IMR-90 (cell line): ENCODE measurements around the gene CD79B. TPM values are rescaled to one million over a fixed set of nuclear protein-coding genes. Genes with fewer than 3 reads are reported as not detected.

Experiments used
- ATAC-seq: fragments of 200-7000 bp; cut with Tn5 transposase; 2 replicates; pipeline ENCODE4 v1.9.1; 2020; ENCODE audit warnings: low read depth, mild to moderate bottlenecking, moderate library complexity
- BruUV-seq: library from RNA; stranded (reverse); fragments of 400-500 nt; replicated peaks from 2 replicates; lab custom pipeline; 2021; lab: Mats Ljungman, UMichigan
- CTCF ChIA-PET: fragments of 300-600 bp; formaldehyde crosslinking; extraction: SDS; loops from one replicate; lab custom pipeline; 2021; ENCODE audit warnings: antibody characterized with exemption; lab: Yijun Ruan, JAX
- POLR2A ChIA-PET: fragments of 300-600 bp; sonication (Branson Sonifier 250); formaldehyde crosslinking; loops from one replicate; lab custom pipeline; 2022; ENCODE audit warnings: antibody characterized with exemption; ENCODE audit not compliant: unreplicated experiment; lab: Charles Lee
- DNase-seq: peaks from one replicate; pipeline ENCODE4 v3.0.0; 2013
- H2AFZ ChIP-seq: replicated peaks from 2 replicates; pipeline ENCODE3; 2013; ENCODE audit warnings: low read length, mild to moderate bottlenecking; ENCODE audit not compliant: poor library complexity
- H2AK5ac ChIP-seq: 2 replicates; pipeline ENCODE4 v1.6.1; 2013; ENCODE audit warnings: low read depth, low read length, inconsistent platforms
- H2AK9ac ChIP-seq: replicated peaks from 2 replicates; pipeline ENCODE3; 2013; ENCODE audit warnings: mild to moderate bottlenecking, low read depth, low read length, moderate library complexity; ENCODE audit not compliant: poor library complexity
- H2BK120ac ChIP-seq: 2 replicates; pipeline ENCODE4 v1.6.1; 2013; ENCODE audit warnings: low read depth, low read length, inconsistent platforms
- H2BK15ac ChIP-seq: 3 replicates; pipeline ENCODE4 v1.6.1; 2013; ENCODE audit warnings: low read depth, low read length, inconsistent platforms
- H2BK20ac ChIP-seq: 2 replicates; pipeline ENCODE4 v1.6.1; 2013; ENCODE audit warnings: low read depth, mild to moderate bottlenecking, inconsistent platforms, low read length, moderate library complexity
- H2BK5ac ChIP-seq: 2 replicates; pipeline ENCODE4 v1.6.1; 2013; ENCODE audit warnings: mild to moderate bottlenecking, low read depth, low read length, inconsistent platforms; ENCODE audit not compliant: poor library complexity, severe bottlenecking
- H3K14ac ChIP-seq: replicated peaks from 2 replicates; pipeline ENCODE4 v1.6.1; 2013; ENCODE audit warnings: low read depth, low read length, inconsistent platforms
- H3K18ac ChIP-seq: 2 replicates; pipeline ENCODE4 v1.6.1; 2013; ENCODE audit warnings: low read depth, low read length, control low read depth
- H3K23ac ChIP-seq: 2 replicates; pipeline ENCODE4 v1.6.1; 2013; ENCODE audit warnings: low read depth, low read length, inconsistent platforms
- H3K27ac ChIP-seq: 2 replicates; pipeline ENCODE4 v1.5.1; 2013; ENCODE audit warnings: mild to moderate bottlenecking, control low read depth, low read length; ENCODE audit not compliant: insufficient read depth
- H3K27me3 ChIP-seq: 2 replicates; pipeline ENCODE4 v1.6.1; 2013; ENCODE audit warnings: low read length; ENCODE audit not compliant: control insufficient read depth, insufficient read depth
- H3K36me3 ChIP-seq: 2 replicates; pipeline ENCODE4 v1.6.1; 2013; ENCODE audit warnings: low read length, mixed read lengths; ENCODE audit not compliant: control insufficient read depth, insufficient read depth
- H3K4ac ChIP-seq: 2 replicates; pipeline ENCODE4 v1.6.1; 2013; ENCODE audit warnings: low read depth, low read length, inconsistent platforms
- H3K4me1 ChIP-seq: 2 replicates; pipeline ENCODE4 v1.6.1; 2013; ENCODE audit warnings: low read length, mixed read lengths; ENCODE audit not compliant: control insufficient read depth, insufficient read depth
- H3K4me2 ChIP-seq: 2 replicates; pipeline ENCODE4 v1.6.1; 2013; ENCODE audit warnings: low read depth, mild to moderate bottlenecking, control low read depth, low read length, moderate library complexity
- H3K4me3 ChIP-seq: 2 replicates; pipeline ENCODE4 v1.5.1; 2013; ENCODE audit warnings: low read depth, mild to moderate bottlenecking, control low read depth, low read length, moderate library complexity; ENCODE audit not compliant: insufficient read depth
- H3K56ac ChIP-seq: 2 replicates; pipeline ENCODE4 v1.6.1; 2013; ENCODE audit warnings: low read length, inconsistent platforms; ENCODE audit not compliant: insufficient read depth; ENCODE audit errors: extremely low read depth
- H3K79me1 ChIP-seq, 2 experiments: 2 replicates each; pipeline ENCODE4 v1.6.1; 2013; ENCODE audit warnings: low read length in 2 of 2, inconsistent platforms in 1 of 2, low read depth in 1 of 2
- H3K9ac ChIP-seq: 2 replicates; pipeline ENCODE4 v1.6.1; 2013; ENCODE audit warnings: low read depth, low read length, control low read depth
- H3K9me1 ChIP-seq: 2 replicates; pipeline ENCODE4 v1.6.1; 2013; ENCODE audit warnings: low read length, inconsistent platforms; ENCODE audit not compliant: insufficient read depth
- H3K9me3 ChIP-seq: 2 replicates; pipeline ENCODE4 v1.6.1; 2013; ENCODE audit warnings: low read length; ENCODE audit not compliant: control insufficient read depth, insufficient read depth
- H4K20me1 ChIP-seq: 2 replicates; pipeline ENCODE4 v1.6.1; 2013; ENCODE audit warnings: low read length, inconsistent platforms; ENCODE audit not compliant: insufficient read depth
- H4K5ac ChIP-seq: 2 replicates; pipeline ENCODE4 v1.6.1; 2013; ENCODE audit warnings: mild to moderate bottlenecking, low read depth, low read length, control low read depth
- H4K8ac ChIP-seq, 2 experiments: 2 replicates each; pipeline ENCODE4 v1.6.1; 2013; ENCODE audit warnings: low read depth in 2 of 2, low read length in 2 of 2, control low read depth in 1 of 2, inconsistent platforms in 1 of 2
- H4K91ac ChIP-seq: 2 replicates; pipeline ENCODE4 v1.6.1; 2013; ENCODE audit warnings: low read depth, low read length, inconsistent platforms; ENCODE audit not compliant: insufficient read depth
- MAZ ChIP-seq: IDR thresholded peaks from 2 replicates; pipeline ENCODE4 v1.6.1; 2012; ENCODE audit warnings: low read depth, mild to moderate bottlenecking, low read length, improper control_type of control experiment, moderate library complexity, borderline replicate concordance
- WGBS, 2 experiments: methylation state at CpG; one replicate each; pipeline versions ENCODE4 v1.1.5 to v1.1.7; 2013; ENCODE audit warnings: missing lambda C conversion rate in 2 of 2; ENCODE audit not compliant: insufficient read length in 1 of 2; ENCODE audit errors: extremely low coverage in 2 of 2; 5-methylcytosine and 5-hydroxymethylcytosine counted together
- dilution Hi-C: fragments of 300-500 bp; cut with HindIII; formaldehyde crosslinking; loops from one replicate; pipeline ENCODE4 v1.14.3; 2018; ENCODE audit warnings: low sequenced_read_pairs; ENCODE audit not compliant: unreplicated experiment
- in situ Hi-C: fragments of 300-500 bp; cut with MboI; formaldehyde crosslinking; loops from 3 replicates; pipeline ENCODE4 v1.14.3; 2019; ENCODE audit warnings: low sequenced_read_pairs, inconsistent platforms, mixed read lengths
- intact Hi-C: fragments of 100-400 bp; cut with micrococcal nuclease; formaldehyde crosslinking; loops from 2 replicates; pipeline ENCODE4 v1.10.0; 2022
- polyA plus RNA-seq, 3 experiments: library from polyadenylated mRNA; depleted of rRNA; stranded (reverse); fragments of >200 nt; gene quantifications; 2 replicates each; pipeline ENCODE4 v1.2.3, GENCODE V29; 2012; ENCODE audit warnings: low replicate concordance in 1 of 3
- total RNA-seq: library from RNA; depleted of rRNA; stranded (reverse); fragments of >200 nt; gene quantifications from 2 replicates; pipeline ENCODE4 v1.2.3, GENCODE V29; 2012

Gene CD79B
- total and polyA plus RNA-seq, 2 of the 4 experiments (the other 2 are of a cell fraction) = not detected

DNA sequence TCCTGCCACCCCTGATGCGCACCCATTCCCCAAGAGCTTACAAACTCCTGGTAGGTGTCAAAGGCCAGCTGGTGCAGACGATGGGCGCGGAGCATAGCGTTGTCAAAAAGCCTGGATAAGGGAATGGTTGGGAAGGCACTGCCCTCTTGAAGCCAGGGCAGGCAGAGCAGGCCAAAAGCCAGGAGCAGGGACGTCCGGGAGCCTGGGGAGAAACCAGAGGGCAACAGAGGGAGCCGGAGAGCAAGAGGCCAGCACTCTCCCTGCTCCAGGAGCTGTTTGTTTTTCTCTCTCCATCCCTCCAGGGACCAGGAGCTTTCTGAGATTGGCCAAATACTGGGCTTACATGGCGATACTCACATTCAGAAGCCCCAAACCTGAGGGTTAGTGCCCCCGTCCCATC is 13.8 kb downstream of the CD79B start:
- TF ChIP-seq MAZ = no peak
- no peak overlapping the region for H2BK5ac ChIP-seq
- no peak overlapping the region for H3K9ac ChIP-seq
- H2AFZ ChIP-seq = no peak overlapping the region
- H2BK20ac ChIP-seq = no peak overlapping the region
- H3K4me1 ChIP-seq = no peaks in the 10 kb centered on the region
- no peak for ATAC-seq
- no peak overlapping the region for H4K8ac ChIP-seq
- H3K4me2 ChIP-seq = no peak overlapping the region
- no peaks in the 10 kb centered on the region for H3K9me3 ChIP-seq
- no peak overlapping the region for H4K5ac ChIP-seq
- H2AK5ac ChIP-seq = no peak overlapping the region
- H2AK9ac ChIP-seq = no peak overlapping the region
- H3K23ac ChIP-seq = no peak overlapping the region
- dilution Hi-C loops (no loop called here), intact Hi-C loops (loop anchor here (2.0 to 10.0 kb wide), 2 partner anchors 214 to 366 kb away; no protein-coding TSS in a partner anchor), in situ Hi-C loops (loop anchor here (5.0 to 10.0 kb wide), 3 partner anchors 106 to 366 kb away; partner anchors contain the start of genes ERN1 and ICAM2)
- no peaks in the 10 kb centered on the region for H4K20me1 ChIP-seq
- DNase-seq = no peak
- CTCF ChIA-PET = interaction anchor here (1.9 to 2.7 kb wide), 3 partner anchors 28 to 107 kb away, joined by 9 to 21 read pairs (median 9); no protein-coding TSS in a partner anchor
- H3K27ac ChIP-seq = no peak overlapping the region
- H3K4me3 ChIP-seq = no peak overlapping the region
- POLR2A ChIA-PET = no interaction called here
- no peak overlapping the region for H3K56ac ChIP-seq
- WGBS, 2 experiments = 80% methylated on average over 1 of the region's 10 CpGs; no CpG with 5 or more reads in 1 of the 2 experiments
- H3K4ac ChIP-seq = no peak overlapping the region
- no peaks in the 10 kb centered on the region for H3K36me3 ChIP-seq
- H3K27me3 ChIP-seq = peaks cover 32% of the 10 kb centered on the region
- no peaks in the 10 kb centered on the region for H3K9me1 ChIP-seq
- no peak overlapping the region for H3K18ac ChIP-seq
- no TSS peak for BruUV-seq
- no peaks in the 10 kb centered on the region for H3K79me1 ChIP-seq
- no peak overlapping the region for H4K91ac ChIP-seq
- H2BK120ac ChIP-seq = no peak overlapping the region
- no peak overlapping the region for H2BK15ac ChIP-seq
- no peak overlapping the region for H3K14ac ChIP-seq
